Subcutaneous abdominal adipose tissue (tissue), 5 donors: Measurements from ENCODE around the gene ITFG1.
"Not testable (repeated sequence)": the region's sequence is repeated elsewhere in the genome, so short reads cannot be mapped to it uniquely, and the experiment has no call there.

Experiments
- H3K27ac ChIP-seq: one replicate; pipeline ENCODE4 v1.7.0; 2013; ENCODE audit warnings: low read depth, mild to moderate bottlenecking, inconsistent platforms, low read length, moderate library complexity
- H3K27me3 ChIP-seq, 5 donors: one replicate each; pipeline ENCODE4 v1.7.0; 2013; ENCODE audit warnings: low read length in 5 of 5, inconsistent platforms in 1 of 5; ENCODE audit not compliant: control insufficient read depth in 5 of 5, insufficient read depth in 4 of 5
- H3K36me3 ChIP-seq, 5 donors: one replicate each; pipeline ENCODE4 v1.7.0; 2013; ENCODE audit warnings: low read length in 5 of 5; ENCODE audit not compliant: control insufficient read depth in 5 of 5, insufficient read depth in 5 of 5
- H3K4me1 ChIP-seq, 5 donors: one replicate each; pipeline ENCODE4 v1.7.0; 2013; ENCODE audit warnings: low read length in 5 of 5, mild to moderate bottlenecking in 3 of 5, moderate library complexity in 1 of 5; ENCODE audit not compliant: control insufficient read depth in 5 of 5, insufficient read depth in 5 of 5
- H3K4me3 ChIP-seq, 5 donors: one replicate each; pipeline ENCODE4 v1.7.0; 2013; ENCODE audit warnings: low read length in 5 of 5, low read depth in 1 of 5
- H3K9ac ChIP-seq, 5 donors: one replicate each; pipeline ENCODE4 v1.7.0; 2013; ENCODE audit warnings: low read length in 5 of 5, mild to moderate bottlenecking in 4 of 5, moderate library complexity in 3 of 5
- H3K9me3 ChIP-seq, 5 donors: one replicate each; pipeline ENCODE4 v1.7.0; 2013; ENCODE audit warnings: low read length in 5 of 5; ENCODE audit not compliant: control insufficient read depth in 5 of 5
- donor health status: healthy.
- donor health status: healthy.
- donor health status: healthy.
- donor health status: healthy.
- donor health status: healthy.

Gene ITFG1

DNA sequence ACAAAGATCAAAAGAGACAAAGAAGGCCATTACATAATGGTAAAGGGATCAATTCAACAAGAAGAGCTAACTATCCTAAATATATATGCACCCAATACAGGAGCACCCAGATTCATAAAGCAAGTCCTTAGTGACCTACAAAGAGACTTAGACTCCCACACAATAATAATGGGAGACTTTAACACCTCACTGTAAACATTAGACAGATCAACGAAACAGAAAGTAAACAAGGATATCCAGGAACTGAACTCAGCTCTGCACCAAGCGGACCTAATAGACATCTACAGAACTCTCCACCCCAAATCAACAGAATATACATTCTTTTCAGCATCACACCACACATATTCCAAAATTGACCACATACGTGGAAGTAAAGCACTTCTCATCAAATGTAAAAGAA is 20.8 kb downstream of the ITFG1 start:
- H3K9me3 ChIP-seq, H3K36me3 ChIP-seq, H3K4me1 ChIP-seq, H3K4me3 ChIP-seq, H3K27me3 ChIP-seq, H3K27ac ChIP-seq, H3K9ac ChIP-seq: not testable (repeated sequence)

- H3K9me3 ChIP-seq, H3K36me3 ChIP-seq, H3K4me3 ChIP-seq: not testable (repeated sequence)
Measured at GRCh38 chr16:47434274-47434673, 26.6 kb downstream of the ITFG1 start.

GRCh38 chr16:47431960-47432359 is 28.9 kb downstream of the ITFG1 start:
- no peaks in the 10 kb centered on the region for H3K27me3 ChIP-seq

More at GRCh38 chr16:47434274-47434673, 26.6 kb downstream of the ITFG1 start:
- H3K27me3 ChIP-seq, H3K4me1 ChIP-seq, H3K27ac ChIP-seq, H3K9ac ChIP-seq: not testable (repeated sequence)

DNA sequence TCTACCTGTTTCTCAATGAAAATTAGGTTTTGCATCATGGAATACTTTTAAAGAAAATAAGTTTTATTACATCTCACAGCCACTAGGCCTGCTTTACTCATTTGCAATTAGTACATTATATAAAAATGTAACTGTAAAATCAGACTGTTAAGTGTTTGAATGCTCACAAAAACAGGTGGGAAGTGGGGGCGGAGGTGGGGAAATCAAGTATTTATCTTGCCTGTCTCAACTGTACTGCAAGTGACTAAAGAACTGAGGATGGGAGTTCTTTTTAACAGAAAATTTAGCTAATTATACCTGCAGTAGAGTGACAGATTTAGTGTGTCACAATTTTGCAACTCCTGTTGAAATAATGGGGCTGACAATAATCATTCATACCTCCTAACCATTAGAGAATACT is 34.1 kb downstream of the ITFG1 start:
- H3K9me3 ChIP-seq = no peaks in the 10 kb centered on the region
- H3K4me3 ChIP-seq = no peak overlapping the region
- H3K36me3 ChIP-seq = peaks cover 14 to 32% (median 20%) of the 10 kb centered on the region in 5 donors
- peaks cover 0 to 4% (median 0%) of the 10 kb centered on the region in 5 donors for H3K4me1 ChIP-seq
- H3K27me3 ChIP-seq = no peaks in the 10 kb centered on the region
- H3K9ac ChIP-seq = no peak overlapping the region
- H3K27ac ChIP-seq = no peak overlapping the region

More at GRCh38 chr16:47431960-47432359, 28.9 kb downstream of the ITFG1 start:
- H3K9me3 ChIP-seq = no peaks in the 10 kb centered on the region
- H3K9ac ChIP-seq = no peak overlapping the region
- H3K4me1 ChIP-seq = no peaks in the 10 kb centered on the region
- H3K36me3 ChIP-seq = peaks cover 6 to 18% (median 11%) of the 10 kb centered on the region in 5 donors
- H3K4me3 ChIP-seq = no peak overlapping the region
- no peak overlapping the region for H3K27ac ChIP-seq

DNA sequence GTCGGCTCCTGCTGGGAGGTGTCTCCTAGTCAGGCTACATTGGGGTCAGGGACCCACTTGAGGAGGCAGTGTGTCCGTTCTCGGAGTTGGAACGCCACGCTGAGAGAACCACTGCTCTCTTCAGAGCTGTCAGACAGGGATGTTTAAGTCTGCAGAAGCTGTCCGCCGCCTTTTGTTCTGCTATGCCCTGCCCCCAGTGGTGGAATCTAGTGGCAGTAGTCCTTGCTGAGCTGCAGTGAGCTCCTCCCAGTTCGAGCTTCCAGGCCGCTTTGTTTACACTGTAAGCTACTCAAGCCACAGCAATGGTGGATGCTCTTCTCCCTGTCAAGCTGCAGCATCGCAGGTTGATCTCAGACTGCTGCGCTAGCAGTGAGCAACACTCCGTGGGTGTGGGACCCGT is 36.0 kb downstream of the ITFG1 start:
- peaks cover 0 to 4% (median 0%) of the 10 kb centered on the region in 5 donors for H3K4me1 ChIP-seq
- H3K27ac ChIP-seq = no peak overlapping the region
- H3K27me3 ChIP-seq = no peaks in the 10 kb centered on the region

DNA sequence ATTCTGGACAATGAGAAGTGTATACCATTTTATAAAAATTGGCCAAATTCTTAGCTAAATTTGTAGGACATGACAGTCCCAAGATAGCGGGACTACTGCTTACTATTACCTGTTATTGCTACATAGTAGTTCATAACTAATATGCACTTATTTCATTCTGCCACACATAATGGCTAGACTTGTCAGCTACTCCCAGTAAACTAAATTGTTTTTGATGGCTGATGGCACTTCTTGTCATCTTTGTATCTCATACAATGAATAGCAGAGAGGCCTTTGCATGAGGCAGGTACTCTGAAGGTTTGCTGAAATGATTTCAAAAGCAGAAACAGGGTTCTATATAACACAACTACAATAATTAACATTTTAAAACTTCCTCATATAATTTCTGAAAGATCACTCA is 44.0 kb downstream of the ITFG1 start:
- H3K9ac ChIP-seq = no peak overlapping the region
- no peaks in the 10 kb centered on the region for H3K27me3 ChIP-seq
- no peaks in the 10 kb centered on the region for H3K4me1 ChIP-seq
- H3K36me3 ChIP-seq = peaks cover 0 to 16% (median 4%) of the 10 kb centered on the region in 5 donors
- no peak overlapping the region for H3K27ac ChIP-seq
- H3K9me3 ChIP-seq = no peaks in the 10 kb centered on the region
- H3K4me3 ChIP-seq = no peak overlapping the region

More for the DNA sequence above, 36.0 kb downstream of the ITFG1 start:
- Histone ChIP-seq H3K36me3 (peaks cover 16 to 32% (median 25%) of the 10 kb centered on the region in 5 donors), H3K9ac (no peak overlapping the region), H3K9me3 (no peaks in the 10 kb centered on the region), H3K4me3 (no peak overlapping the region)

DNA sequence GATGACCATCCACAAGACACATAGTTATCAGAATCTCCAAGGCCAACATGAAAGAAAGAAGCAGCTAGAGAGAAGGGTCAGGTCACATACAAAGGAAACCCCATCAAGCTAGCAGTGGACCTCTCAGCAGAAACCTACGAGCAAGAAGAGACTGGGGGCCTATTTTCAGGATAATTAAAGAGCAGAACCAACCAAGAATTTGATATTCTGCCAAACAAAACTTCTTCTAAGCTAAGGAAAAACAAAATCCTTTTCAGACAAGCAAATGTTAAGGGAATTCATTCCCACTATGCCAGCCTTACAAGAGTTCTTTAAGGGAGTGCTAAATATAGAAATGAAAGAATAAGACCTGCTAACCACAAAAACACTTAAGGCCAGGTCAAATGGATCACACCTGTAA is 47.8 kb downstream of the ITFG1 start:
- Histone ChIP-seq H3K36me3 (peaks cover 2 to 11% (median 6%) of the 10 kb centered on the region in 5 donors), H3K9ac (no peak overlapping the region), H3K4me1 (no peaks in the 10 kb centered on the region), H3K27ac (no peak overlapping the region), H3K9me3 (no peaks in the 10 kb centered on the region), H3K27me3 (no peaks in the 10 kb centered on the region), H3K4me3 (no peak overlapping the region)

DNA sequence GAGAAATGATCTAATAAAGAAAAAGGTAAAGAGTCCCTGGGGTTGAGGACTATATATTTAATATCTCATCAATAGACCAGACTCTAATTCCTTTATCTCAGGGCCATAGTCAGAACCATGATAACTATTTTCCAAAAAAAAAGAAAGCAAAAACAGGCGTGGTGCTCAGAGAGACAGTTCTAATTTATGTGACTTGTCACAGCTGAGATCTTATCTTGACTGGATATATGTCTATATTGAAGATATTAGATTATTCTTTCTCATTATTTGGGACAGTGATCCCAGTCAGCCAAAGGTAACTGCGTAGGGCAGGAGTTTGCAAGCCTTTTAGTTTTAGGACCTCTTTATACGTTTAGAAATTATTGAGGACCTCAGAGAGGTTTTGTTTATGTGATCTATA is 52.4 kb downstream of the ITFG1 start:
- H3K27ac ChIP-seq = no peak overlapping the region
- no peaks in the 10 kb centered on the region for H3K27me3 ChIP-seq
- H3K9me3 ChIP-seq = no peaks in the 10 kb centered on the region
- H3K4me3 ChIP-seq = no peak overlapping the region
- no peak overlapping the region for H3K9ac ChIP-seq
- no peaks in the 10 kb centered on the region for H3K4me1 ChIP-seq
- peaks cover 0 to 8% (median 4%) of the 10 kb centered on the region in 5 donors for H3K36me3 ChIP-seq

GRCh38 chr16:47395733-47396498 is 64.9 kb downstream of the ITFG1 start:
- Histone ChIP-seq H3K9ac (no peak overlapping the region), H3K27me3 (no peaks in the 10 kb centered on the region), H3K4me3 (no peak overlapping the region), H3K4me1 (no peaks in the 10 kb centered on the region), H3K36me3 (peaks cover 5 to 15% (median 10%) of the 10 kb centered on the region in 5 donors), H3K9me3 (no peaks in the 10 kb centered on the region), H3K27ac (no peak overlapping the region)

- Histone ChIP-seq H3K36me3 (peaks cover 5 to 14% (median 13%) of the 10 kb centered on the region in 5 donors), H3K9me3 (no peaks in the 10 kb centered on the region), H3K27ac (no peak overlapping the region), H3K9ac (no peak overlapping the region), H3K27me3 (no peaks in the 10 kb centered on the region), H3K4me3 (no peak overlapping the region), H3K4me1 (no peaks in the 10 kb centered on the region)
Measured at GRCh38 chr16:47392081-47392480, 68.8 kb downstream of the ITFG1 start.
